Measurements from ENCODE around the gene FAM120C. TPM values are rescaled to one million over a fixed set of nuclear protein-coding genes. Genes with fewer than 3 reads are reported as not detected.
A peak's percentile ranks its signal among the peaks of the same experiment; 100 is the strongest.

FAM120C gene
- total RNA-seq, 1 experiment from 2014 or later = 10.6 TPM

DNA sequence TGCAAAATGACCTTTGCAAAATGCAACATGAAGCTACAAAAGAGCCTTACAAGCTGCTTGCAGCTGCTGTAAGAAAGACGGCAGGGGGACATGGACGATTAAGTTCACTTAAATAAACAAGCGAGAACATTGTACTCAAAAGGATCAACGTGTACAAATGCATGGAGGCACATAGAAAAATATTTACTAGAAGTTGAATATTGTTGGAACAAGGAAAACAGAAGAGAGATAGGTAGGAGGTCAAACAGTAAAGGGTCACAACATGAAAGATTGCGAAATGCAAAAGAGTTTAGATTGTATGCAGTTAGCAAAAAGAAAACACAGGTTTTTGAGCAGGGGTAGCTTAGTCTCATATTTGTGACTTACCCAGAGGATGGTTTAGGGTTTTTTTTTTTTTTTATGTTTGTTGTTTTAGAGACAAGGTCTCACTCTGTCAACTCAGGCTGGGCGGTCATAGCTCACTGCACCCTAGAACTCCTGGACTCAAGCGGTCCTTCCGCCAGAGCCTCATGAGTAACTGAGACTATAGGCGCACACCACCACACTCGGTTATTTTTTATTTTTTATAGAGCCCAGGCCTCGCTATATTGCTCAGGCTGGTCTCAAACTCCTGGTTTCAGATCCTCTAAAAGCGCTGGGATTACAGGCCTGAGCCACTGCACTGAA is 137.4 kb downstream of the FAM120C start (continued):
- TF ChIP-seq, protein P1, sequence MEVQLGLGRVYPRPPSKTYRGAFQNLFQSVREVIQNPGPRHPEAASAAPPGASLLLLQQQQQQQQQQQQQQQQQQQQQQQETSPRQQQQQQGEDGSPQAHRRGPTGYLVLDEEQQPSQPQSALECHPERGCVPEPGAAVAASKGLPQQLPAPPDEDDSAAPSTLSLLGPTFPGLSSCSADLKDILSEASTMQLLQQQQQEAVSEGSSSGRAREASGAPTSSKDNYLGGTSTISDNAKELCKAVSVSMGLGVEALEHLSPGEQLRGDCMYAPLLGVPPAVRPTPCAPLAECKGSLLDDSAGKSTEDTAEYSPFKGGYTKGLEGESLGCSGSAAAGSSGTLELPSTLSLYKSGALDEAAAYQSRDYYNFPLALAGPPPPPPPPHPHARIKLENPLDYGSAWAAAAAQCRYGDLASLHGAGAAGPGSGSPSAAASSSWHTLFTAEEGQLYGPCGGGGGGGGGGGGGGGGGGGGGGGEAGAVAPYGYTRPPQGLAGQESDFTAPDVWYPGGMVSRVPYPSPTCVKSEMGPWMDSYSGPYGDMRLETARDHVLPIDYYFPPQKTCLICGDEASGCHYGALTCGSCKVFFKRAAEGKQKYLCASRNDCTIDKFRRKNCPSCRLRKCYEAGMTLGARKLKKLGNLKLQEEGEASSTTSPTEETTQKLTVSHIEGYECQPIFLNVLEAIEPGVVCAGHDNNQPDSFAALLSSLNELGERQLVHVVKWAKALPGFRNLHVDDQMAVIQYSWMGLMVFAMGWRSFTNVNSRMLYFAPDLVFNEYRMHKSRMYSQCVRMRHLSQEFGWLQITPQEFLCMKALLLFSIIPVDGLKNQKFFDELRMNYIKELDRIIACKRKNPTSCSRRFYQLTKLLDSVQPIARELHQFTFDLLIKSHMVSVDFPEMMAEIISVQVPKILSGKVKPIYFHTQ (CRISPR knock-in tag; IDR thresholded peaks at IDR 0.05) = no peak
- TF ChIP-seq FOXK1 (CRISPR knock-in tag; IDR thresholded peaks at IDR 0.05) (no peak), ATF3 (CRISPR knock-in tag; conservative IDR thresholded peaks at IDR 0.05) (no peak)

- ATAC-seq = no peak
- CTCF ChIA-PET = no interaction called here
- H3K9me3 Mint-ChIP-seq = no peaks in the 10 kb centered on the region
- peaks cover 29% of the 10 kb centered on the region for H3K4me1 Mint-ChIP-seq
- TF ChIP-seq NR3C1 (CRISPR knock-in tag; conservative IDR thresholded peaks at IDR 0.05; ENCODE audit: low read depth) = no peak
- TF ChIP-seq, protein P2, sequence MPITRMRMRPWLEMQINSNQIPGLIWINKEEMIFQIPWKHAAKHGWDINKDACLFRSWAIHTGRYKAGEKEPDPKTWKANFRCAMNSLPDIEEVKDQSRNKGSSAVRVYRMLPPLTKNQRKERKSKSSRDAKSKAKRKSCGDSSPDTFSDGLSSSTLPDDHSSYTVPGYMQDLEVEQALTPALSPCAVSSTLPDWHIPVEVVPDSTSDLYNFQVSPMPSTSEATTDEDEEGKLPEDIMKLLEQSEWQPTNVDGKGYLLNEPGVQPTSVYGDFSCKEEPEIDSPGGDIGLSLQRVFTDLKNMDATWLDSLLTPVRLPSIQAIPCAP (CRISPR knock-in tag; IDR thresholded peaks at IDR 0.05) = no peak
- no peak for TF ChIP-seq E2F5 (CRISPR knock-in tag; IDR thresholded peaks at IDR 0.05)
- no peak for TF ChIP-seq CDX4 (CRISPR knock-in tag; IDR thresholded peaks at IDR 0.05; ENCODE audit: borderline replicate concordance)
- no peak for TF ChIP-seq PRDM15 (CRISPR knock-in tag; IDR thresholded peaks at IDR 0.05)
- H3K27me3 Mint-ChIP-seq (ENCODE audit: low read depth) = no peaks in the 10 kb centered on the region
- H3K27ac Mint-ChIP-seq = peak overlapping the region; percentile 99
- peak overlapping the region; percentile 94 for H3K4me3 Mint-ChIP-seq
- DNase-seq (ENCODE audit: low spot score) = no peak
- POLR2A ChIA-PET = interaction anchor here (0.7 to 1.4 kb wide), 5 partner anchors 138 to 597 kb away, joined by 3 to 4 read pairs (median 3); partner anchors contain the start of genes FAM120C and HUWE1
- peaks cover 11% of the 10 kb centered on the region for H3K36me3 Mint-ChIP-seq
Measured at GRCh38 chrX:54044877-54045338, 138.1 kb downstream of the FAM120C start.

- H3K27ac Mint-ChIP-seq = peak within 1 kb of the TSS; percentile 100
- H3K36me3 Mint-ChIP-seq = peaks cover 11% of the 10 kb centered on the region
- H3K4me1 Mint-ChIP-seq = peaks cover 29% of the 10 kb centered on the region
- peak; percentile 93 for DNase-seq (ENCODE audit: low spot score)
- no peaks in the 10 kb centered on the region for H3K27me3 Mint-ChIP-seq (ENCODE audit: low read depth)
- H3K4me3 Mint-ChIP-seq = peak within 1 kb of the TSS; percentile 94
- H3K9me3 Mint-ChIP-seq = no peaks in the 10 kb centered on the region
- ChIA-PET CTCF (no interaction called here), POLR2A (interaction anchor here (0.7 to 1.4 kb wide), 6 partner anchors 14 to 597 kb away, joined by 3 to 4 read pairs (median 3); partner anchors contain the start of genes FAM120C and HUWE1)
- peak; percentile 85 for ATAC-seq
- TF ChIP-seq AFF4 (CRISPR knock-in tag; IDR thresholded peaks at IDR 0.05; ENCODE audit: borderline replicate concordance) = no peak
- TF ChIP-seq ZNF121 (CRISPR knock-in tag; IDR thresholded peaks at IDR 0.05) = no peak
- no peak for TF ChIP-seq NFE2L1 (CRISPR knock-in tag; IDR thresholded peaks at IDR 0.05)
- TF ChIP-seq, protein P3, sequence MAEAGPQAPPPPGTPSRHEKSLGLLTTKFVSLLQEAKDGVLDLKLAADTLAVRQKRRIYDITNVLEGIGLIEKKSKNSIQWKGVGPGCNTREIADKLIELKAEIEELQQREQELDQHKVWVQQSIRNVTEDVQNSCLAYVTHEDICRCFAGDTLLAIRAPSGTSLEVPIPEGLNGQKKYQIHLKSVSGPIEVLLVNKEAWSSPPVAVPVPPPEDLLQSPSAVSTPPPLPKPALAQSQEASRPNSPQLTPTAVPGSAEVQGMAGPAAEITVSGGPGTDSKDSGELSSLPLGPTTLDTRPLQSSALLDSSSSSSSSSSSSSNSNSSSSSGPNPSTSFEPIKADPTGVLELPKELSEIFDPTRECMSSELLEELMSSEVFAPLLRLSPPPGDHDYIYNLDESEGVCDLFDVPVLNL (CRISPR knock-in tag; IDR thresholded peaks at IDR 0.05; ENCODE audit: borderline replicate concordance, low read depth) = no peak
- TF ChIP-seq ZNF219 (CRISPR knock-in tag; IDR thresholded peaks at IDR 0.05; ENCODE audit: borderline replicate concordance) = no peak
- no peak for TF ChIP-seq ATF1 (CRISPR knock-in tag; IDR thresholded peaks at IDR 0.05)
- peak; percentile 49; the same call in 1 of the 2 replicates for TF ChIP-seq FOXK1 (CRISPR knock-in tag; IDR thresholded peaks at IDR 0.05)
Measured at GRCh38 chrX:54044126-54044876, 138.8 kb downstream of the FAM120C start, which contains the start of gene PHF8. Gene PHF8 (minus strand): TSS chrX:54044473. CDS start chrX:54042728, 1,745 bp downstream.
